ENCODE measurements around the gene CFAP46. TPM values are rescaled to one million over a fixed set of nuclear protein-coding genes. Genes with fewer than 3 reads are reported as not detected.

The CFAP46 gene
- total and polyA plus RNA-seq, 10 donors, result 0.03 to 1.1 (median 0.12) TPM; not detected in 2

DNA sequence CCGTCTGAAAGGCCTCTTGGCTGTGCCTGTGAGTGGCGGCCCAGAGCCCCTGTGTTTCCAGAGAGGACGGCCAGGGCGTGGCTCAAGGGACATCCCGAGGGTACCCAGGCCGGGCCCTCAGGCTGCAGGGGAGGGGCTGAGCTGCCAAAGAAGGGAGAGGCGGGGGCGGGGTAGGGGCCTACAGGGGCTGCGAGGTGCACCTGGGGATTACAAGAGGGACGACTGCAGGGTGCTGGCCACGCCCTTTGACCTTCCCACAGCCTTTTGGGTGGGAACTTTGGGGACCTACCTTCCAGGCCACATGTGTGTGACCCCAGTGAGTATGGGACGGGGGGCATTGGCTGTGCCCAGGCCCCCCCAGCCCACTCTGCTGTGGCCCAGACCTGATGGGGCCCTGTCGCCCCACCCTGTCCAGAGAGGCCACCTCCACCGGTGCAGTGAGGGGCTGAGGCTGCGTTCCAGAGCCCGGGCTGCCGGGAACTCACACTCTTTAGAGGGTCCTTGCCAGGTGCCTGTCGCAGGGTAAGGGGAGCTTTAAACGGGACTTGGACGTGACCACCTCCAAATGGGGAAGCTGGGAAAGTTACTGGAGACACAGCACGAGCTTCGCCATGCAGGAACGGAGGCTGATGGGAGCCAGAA is 137.5 kb downstream of the CFAP46 start:
- H3K27ac ChIP-seq, result no peak overlapping the region
- no peaks in the 10 kb centered on the region for H3K4me1 ChIP-seq
- peaks cover 0 to 8% (median 6%) of the 10 kb centered on the region in 8 donors for H3K9me3 ChIP-seq
- intact Hi-C loops (cut with DNase I; ENCODE audit: low total_unique reads), result no loop called here
- TF ChIP-seq POLR2A (IDR thresholded peaks at IDR 0.05) (no peak), CTCF (IDR thresholded peaks at IDR 0.05 in 8 of 11, conservative IDR thresholded peaks at IDR 0.05 in 3 of 11) (no peak), POLR2AphosphoS5 (IDR thresholded peaks at IDR 0.05) (no peak)
- no peak overlapping the region for H3K4me3 ChIP-seq
- H3K36me3 ChIP-seq, result no peaks in the 10 kb centered on the region
- H3K27me3 ChIP-seq (replicated peaks in 1 of 7), result peaks cover 0 to 31% (median 0%) of the 10 kb centered on the region in 7 donors
- no peak for DNase-seq
- 75 to 80% (median 78%) methylated on average over 18 to 23 of the region's 23 CpGs for WGBS, 5 donors

DNA sequence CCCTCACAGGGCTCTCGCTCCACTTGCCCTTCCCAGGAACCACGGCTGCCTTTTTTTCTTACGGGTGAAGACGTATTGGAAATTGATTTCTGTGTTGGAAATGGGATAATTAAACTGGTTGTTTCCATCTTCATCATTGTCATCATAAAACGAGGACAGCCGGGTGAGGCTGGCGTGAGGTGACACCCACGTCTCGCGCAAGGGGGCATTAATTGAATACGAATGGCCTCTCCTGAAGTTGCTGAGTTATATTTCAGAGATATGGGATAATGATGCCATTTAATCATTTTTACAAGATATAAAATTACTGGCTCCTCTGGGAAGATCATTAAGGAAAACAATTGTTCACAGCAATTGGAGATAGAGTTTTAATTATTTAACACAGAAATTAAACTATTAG is 138.1 kb downstream of the CFAP46 start:
- H3K9me3 ChIP-seq, result peaks cover 0 to 8% (median 6%) of the 10 kb centered on the region in 8 donors
- no peaks in the 10 kb centered on the region for H3K36me3 ChIP-seq
- H3K27ac ChIP-seq, result no peak overlapping the region
- no peak for TF ChIP-seq POLR2AphosphoS5 (IDR thresholded peaks at IDR 0.05)
- TF ChIP-seq CTCF (IDR thresholded peaks at IDR 0.05 in 8 of 11, conservative IDR thresholded peaks at IDR 0.05 in 3 of 11), result no peak
- no peak for TF ChIP-seq POLR2A (IDR thresholded peaks at IDR 0.05)
- no peaks in the 10 kb centered on the region for H3K4me1 ChIP-seq
- H3K27me3 ChIP-seq (replicated peaks in 1 of 7), result peaks cover 0 to 25% (median 0%) of the 10 kb centered on the region in 7 donors
- WGBS, 5 donors, result 89 to 96% (median 92%) methylated on average over 11 of the region's 11 CpGs
- intact Hi-C loops (cut with DNase I; ENCODE audit: low total_unique reads), result no loop called here
- no peak overlapping the region for H3K4me3 ChIP-seq
- DNase-seq, result no peak

- WGBS, 5 donors, result 78 to 89% (median 83%) methylated on average over 27 to 34 of the region's 34 CpGs
- Histone ChIP-seq H3K36me3 (no peaks in the 10 kb centered on the region), H3K4me1 (no peaks in the 10 kb centered on the region), H3K27me3 (replicated peaks in 1 of 7) (peaks cover 0 to 18% (median 0%) of the 10 kb centered on the region in 7 donors), H3K9me3 (peaks cover 0 to 8% (median 6%) of the 10 kb centered on the region in 8 donors), H3K27ac (no peak overlapping the region), H3K4me3 (no peak overlapping the region)
- TF ChIP-seq POLR2AphosphoS5 (IDR thresholded peaks at IDR 0.05) (no peak), CTCF (IDR thresholded peaks at IDR 0.05 in 8 of 11, conservative IDR thresholded peaks at IDR 0.05 in 3 of 11) (no peak), POLR2A (IDR thresholded peaks at IDR 0.05) (no peak)
- DNase-seq, result no peak
- intact Hi-C loops (cut with DNase I; ENCODE audit: low total_unique reads), result no loop called here
Observed at GRCh38 chr10:132803416-132804210, 138.8 kb downstream of the CFAP46 start.

Measured in spleen (tissue), 11 donors.